Measurements from ENCODE around the gene MSANTD1.

Gene MSANTD1

GRCh38 chr4:3231471-3231870 is 17.5 kb upstream of the MSANTD1 start:
- no peak overlapping the region for H3K27ac ChIP-seq
- no peak for DNase-seq (ENCODE audit: low read depth, low spot score)

- H3K27ac ChIP-seq = no peak overlapping the region
- no peak for DNase-seq (ENCODE audit: low read depth, low spot score)
Measured at GRCh38 chr4:3232001-3232400, 17.0 kb upstream of the MSANTD1 start.

GRCh38 chr4:3232871-3233271 is 16.1 kb upstream of the MSANTD1 start:
- no peak overlapping the region for H3K27ac ChIP-seq
- no peak for DNase-seq (ENCODE audit: low read depth, low spot score)

- no peak overlapping the region for H3K27ac ChIP-seq
- DNase-seq (ENCODE audit: low read depth, low spot score) = no peak
Measured at GRCh38 chr4:3233391-3234071, 15.4 kb upstream of the MSANTD1 start.

GRCh38 chr4:3234171-3235029 is 14.6 kb upstream of the MSANTD1 start:
- H3K27ac ChIP-seq = no peak overlapping the region
- no peak for DNase-seq (ENCODE audit: low read depth, low spot score)

GRCh38 chr4:3235030-3235345 is 14.0 kb upstream of the MSANTD1 start:
- H3K27ac ChIP-seq = no peak overlapping the region
- DNase-seq (ENCODE audit: low read depth, low spot score) = no peak

- H3K27ac ChIP-seq = no peak overlapping the region
- no peak for DNase-seq (ENCODE audit: low read depth, low spot score)
Measured at GRCh38 chr4:3235581-3235980, 13.4 kb upstream of the MSANTD1 start.

- DNase-seq (ENCODE audit: low read depth, low spot score) = no peak
- no peak overlapping the region for H3K27ac ChIP-seq
Measured at GRCh38 chr4:3236326-3236878, 12.6 kb upstream of the MSANTD1 start.

GRCh38 chr4:3237266-3237665 is 11.7 kb upstream of the MSANTD1 start:
- no peak for DNase-seq (ENCODE audit: low read depth, low spot score)
- H3K27ac ChIP-seq = no peak overlapping the region

GRCh38 chr4:3237712-3238560 is 11.0 kb upstream of the MSANTD1 start:
- H3K27ac ChIP-seq = no peak overlapping the region
- no peak for DNase-seq (ENCODE audit: low read depth, low spot score)

GRCh38 chr4:3238721-3239120 is 10.2 kb upstream of the MSANTD1 start:
- no peak for DNase-seq (ENCODE audit: low read depth, low spot score)
- no peak overlapping the region for H3K27ac ChIP-seq

- DNase-seq (ENCODE audit: low read depth, low spot score) = no peak
- H3K27ac ChIP-seq = no peak overlapping the region
Measured at GRCh38 chr4:3239303-3239702, 9.7 kb upstream of the MSANTD1 start.

- DNase-seq (ENCODE audit: low read depth, low spot score) = no peak
- no peak overlapping the region for H3K27ac ChIP-seq
Measured at GRCh38 chr4:3239998-3240920, 8.7 kb upstream of the MSANTD1 start.

- no peak overlapping the region for H3K27ac ChIP-seq
- DNase-seq (ENCODE audit: low read depth, low spot score) = no peak
Measured at GRCh38 chr4:3240936-3241522, 7.9 kb upstream of the MSANTD1 start.

GRCh38 chr4:3241898-3242524 is 6.9 kb upstream of the MSANTD1 start:
- no peak for DNase-seq (ENCODE audit: low read depth, low spot score)
- no peak overlapping the region for H3K27ac ChIP-seq

- no peak overlapping the region for H3K27ac ChIP-seq
- DNase-seq (ENCODE audit: low read depth, low spot score) = no peak
Measured at GRCh38 chr4:3243136-3243780, 5.7 kb upstream of the MSANTD1 start.

GRCh38 chr4:3244002-3244401 is 5.0 kb upstream of the MSANTD1 start:
- DNase-seq (ENCODE audit: low read depth, low spot score) = no peak
- no peak overlapping the region for H3K27ac ChIP-seq

GRCh38 chr4:3244747-3245146 is 4.2 kb upstream of the MSANTD1 start:
- DNase-seq (ENCODE audit: low read depth, low spot score) = no peak
- H3K27ac ChIP-seq = no peak overlapping the region
